GM12878 (cell line): Measurements from ENCODE around the gene FFAR3.
"Not testable (repeated sequence)": the region's sequence is repeated elsewhere in the genome, so short reads cannot be mapped to it uniquely, and the experiment has no call there.

Experiments used
- CHD2 ChIP-seq: IDR thresholded peaks from 2 replicates; pipeline ENCODE4 v1.6.1; 2011; ENCODE audit warnings: low read depth, low read length, improper control_type of control experiment, borderline replicate concordance
- CUX1 ChIP-seq: IDR thresholded peaks from 2 replicates; pipeline ENCODE4 v1.6.1; 2012; ENCODE audit warnings: improper control_type of control experiment, low read depth, low read length; ENCODE audit not compliant: insufficient replicate concordance
- EP300 ChIP-seq, 2 experiments: fragments of 150-350 bp in 1 of 2; IDR thresholded peaks; 2 replicates each; pipeline ENCODE4 v1.6.1; 2011 to 2012; ENCODE audit warnings: low read depth in 2 of 2, low read length in 2 of 2, borderline replicate concordance in 1 of 2, improper control_type of control experiment in 1 of 2, inconsistent platforms in 1 of 2; ENCODE audit not compliant: control insufficient read depth in 1 of 2
- REST ChIP-seq: IDR thresholded peaks from 2 replicates; pipeline ENCODE4 v1.6.1; 2012; ENCODE audit warnings: mild to moderate bottlenecking, low read depth, low read length
- SP1 ChIP-seq: IDR thresholded peaks from one replicate; pipeline ENCODE4 v1.6.1; 2011; ENCODE audit warnings: low read depth, low read length

- not testable (repeated sequence) for TF ChIP-seq REST; EP300 (IDR thresholded peaks at IDR 0.05; ENCODE audit: borderline replicate concordance in 1 of 2, control insufficient read depth in 1 of 2, low read depth in 2 of 2, low read length in 2 of 2); CHD2; CUX1; SP1
These were observed 15.8 kb downstream of the FFAR3 start for GRCh38 chr19:35374031-35374430.
